Caco-2 (cell line): ENCODE data around the gene AFAP1L2. TPM values are rescaled to one million over a fixed set of nuclear protein-coding genes. Genes with fewer than 3 reads are reported as not detected.

Source experiments
- BruUV-seq: library from RNA; stranded (reverse); fragments of 400-500 nt; replicated peaks from 2 replicates; lab custom pipeline; 2021; lab: Mats Ljungman, UMichigan
- CTCF ChIA-PET: fragments of 300-600 bp; sonication (Branson Sonifier 250); formaldehyde crosslinking; loops from one replicate; lab custom pipeline; 2022; ENCODE audit warnings: antibody characterized with exemption; lab: Charles Lee
- POLR2A ChIA-PET: fragments of 300-600 bp; sonication (Branson Sonifier 250); formaldehyde crosslinking; loops from one replicate; lab custom pipeline; 2022; ENCODE audit warnings: antibody characterized with exemption; lab: Charles Lee
- DNase-seq, 2 experiments: peaks; one replicate each; pipeline versions ENCODE4 v3.0.0 to v3.0.0-alpha.2; 2020 to 2022
- H3K27me3 ChIP-seq: replicated peaks from 2 replicates; pipeline ENCODE4 v1.6.0; 2011; ENCODE audit warnings: low read length; ENCODE audit not compliant: control insufficient read depth, insufficient read depth
- H3K36me3 ChIP-seq: 2 replicates; pipeline ENCODE4 v1.5.1; 2011; ENCODE audit warnings: low read length; ENCODE audit not compliant: control insufficient read depth, insufficient read depth
- H3K4me1 ChIP-seq: fragments of 250-450 bp; sonication (Bioruptor Pico); 2 replicates; pipeline ENCODE4 v1.5.1; 2020; ENCODE audit warnings: mild to moderate bottlenecking
- H3K4me3 ChIP-seq: 2 replicates; pipeline ENCODE4 v1.5.1; 2011; ENCODE audit warnings: low read depth, mild to moderate bottlenecking, control low read depth, low read length
- H3K9me3 ChIP-seq: fragments of 250-450 bp; sonication (Bioruptor Pico); 2 replicates; pipeline ENCODE4 v1.5.1; 2020; ENCODE audit warnings: mild to moderate bottlenecking, moderate library complexity
- H3K27ac Mint-ChIP-seq: one replicate; pipeline ENCODE4 v1.8.0; 2022; ENCODE audit warnings: mixed read lengths; ENCODE audit not compliant: unreplicated experiment
- H3K27me3 Mint-ChIP-seq: one replicate; pipeline ENCODE4 v1.8.0; 2022; ENCODE audit warnings: mixed read lengths; ENCODE audit not compliant: insufficient read depth, unreplicated experiment
- H3K36me3 Mint-ChIP-seq: one replicate; pipeline ENCODE4 v1.8.0; 2022; ENCODE audit warnings: mild to moderate bottlenecking, mixed read lengths; ENCODE audit not compliant: insufficient read depth, unreplicated experiment
- H3K4me1 Mint-ChIP-seq: one replicate; pipeline ENCODE4 v1.8.0; 2022; ENCODE audit warnings: low read depth, mixed read lengths; ENCODE audit not compliant: unreplicated experiment
- H3K4me3 Mint-ChIP-seq: one replicate; pipeline ENCODE4 v1.8.0; 2022; ENCODE audit warnings: mild to moderate bottlenecking, moderate library complexity, mixed read lengths; ENCODE audit not compliant: unreplicated experiment
- H3K9me3 Mint-ChIP-seq: one replicate; pipeline ENCODE4 v1.8.0; 2022; ENCODE audit warnings: mixed read lengths; ENCODE audit not compliant: unreplicated experiment
- CTCF ChIP-seq, 2 experiments: fragments of 200-600 bp in 1 of 2; IDR thresholded peaks; 1 replicate in 1 of 2; 2 replicates in 1 of 2; pipeline versions ENCODE4 v1.5.1 to v1.8.0; 2011 to 2022; ENCODE audit warnings: antibody characterized with exemption in 1 of 2, control low read depth in 1 of 2, inconsistent platforms in 1 of 2, low read depth in 1 of 2, low read length in 1 of 2, mild to moderate bottlenecking in 1 of 2, moderate library complexity in 1 of 2; ENCODE audit not compliant: insufficient read depth in 1 of 2, severe bottlenecking in 1 of 2, unreplicated experiment in 1 of 2
- intact Hi-C: fragments of 100-400 bp; cut with micrococcal nuclease; formaldehyde crosslinking; loops from one replicate; pipeline ENCODE4 v1.10.0; 2022; ENCODE audit not compliant: unreplicated experiment
- total RNA-seq: library from RNA; stranded (reverse); gene quantifications from 2 replicates; pipeline ENCODE4 v1.2.3, GENCODE V29; 2022

Gene AFAP1L2
- total RNA-seq, 1 experiment from 2014 or later, result 2.3 TPM

- CTCF ChIA-PET, result no interaction called here
- intact Hi-C loops, result no loop called here
- H3K27me3 ChIP-seq, result no peaks in the 10 kb centered on the region
- no peak for TF ChIP-seq CTCF (IDR thresholded peaks at IDR 0.05; ENCODE audit: insufficient read depth in 1 of 2, low read depth in 1 of 2, low read length in 1 of 2, severe bottlenecking in 1 of 2, unreplicated experiment in 1 of 2)
- POLR2A ChIA-PET, result no interaction called here
- peaks cover 38% of the 10 kb centered on the region for H3K4me1 Mint-ChIP-seq
- H3K36me3 ChIP-seq, result no peaks in the 10 kb centered on the region
- H3K4me3 ChIP-seq, result no peak overlapping the region
- BruUV-seq, result no TSS peak
- H3K9me3 Mint-ChIP-seq, result peaks cover 13% of the 10 kb centered on the region
- DNase-seq, result peak in 1 of 2 experiments; percentile 18
- H3K4me1 ChIP-seq, result peaks cover 45% of the 10 kb centered on the region
- H3K36me3 Mint-ChIP-seq, result no peaks in the 10 kb centered on the region
- H3K27me3 Mint-ChIP-seq, result no peaks in the 10 kb centered on the region
- no peak overlapping the region for H3K4me3 Mint-ChIP-seq
- peaks cover 4% of the 10 kb centered on the region; the same call in 1 of the 2 replicates for H3K9me3 ChIP-seq
- no peak overlapping the region for H3K27ac Mint-ChIP-seq
Measured at GRCh38 chr10:114362826-114363355, 41.4 kb downstream of the AFAP1L2 start.

GRCh38 chr10:114359953-114360345 is 44.4 kb downstream of the AFAP1L2 start:
- ChIA-PET POLR2A (no interaction called here), CTCF (no interaction called here)
- Histone ChIP-seq H3K9me3 (peaks cover 4% of the 10 kb centered on the region; the same call in 1 of the 2 replicates), H3K4me1 (peaks cover 28% of the 10 kb centered on the region), H3K27me3 (no peaks in the 10 kb centered on the region), H3K36me3 (no peaks in the 10 kb centered on the region), H3K4me3 (no peak overlapping the region)
- no peak for TF ChIP-seq CTCF (IDR thresholded peaks at IDR 0.05; ENCODE audit: insufficient read depth in 1 of 2, low read depth in 1 of 2, low read length in 1 of 2, severe bottlenecking in 1 of 2, unreplicated experiment in 1 of 2)
- intact Hi-C loops, result no loop called here
- Mint-ChIP-seq H3K4me1 (peaks cover 14% of the 10 kb centered on the region), H3K27me3 (no peaks in the 10 kb centered on the region), H3K27ac (no peak overlapping the region), H3K4me3 (no peak overlapping the region), H3K36me3 (no peaks in the 10 kb centered on the region), H3K9me3 (no peaks in the 10 kb centered on the region)
- BruUV-seq, result no TSS peak
- no peak for DNase-seq

GRCh38 chr10:114359041-114359952 is 45.0 kb downstream of the AFAP1L2 start:
- POLR2A ChIA-PET, result no interaction called here
- intact Hi-C loops, result no loop called here
- no peak for DNase-seq
- BruUV-seq, result no TSS peak
- no peaks in the 10 kb centered on the region for H3K27me3 ChIP-seq
- H3K4me1 ChIP-seq, result peaks cover 28% of the 10 kb centered on the region
- peaks cover 3% of the 10 kb centered on the region; the same call in 1 of the 2 replicates for H3K9me3 ChIP-seq
- peaks cover 14% of the 10 kb centered on the region for H3K4me1 Mint-ChIP-seq
- no peak overlapping the region for H3K4me3 Mint-ChIP-seq
- no peaks in the 10 kb centered on the region for H3K36me3 ChIP-seq
- no peaks in the 10 kb centered on the region for H3K36me3 Mint-ChIP-seq
- TF ChIP-seq CTCF (IDR thresholded peaks at IDR 0.05; ENCODE audit: insufficient read depth in 1 of 2, low read depth in 1 of 2, low read length in 1 of 2, severe bottlenecking in 1 of 2, unreplicated experiment in 1 of 2), result no peak
- no peaks in the 10 kb centered on the region for H3K27me3 Mint-ChIP-seq
- CTCF ChIA-PET, result no interaction called here
- no peak overlapping the region for H3K27ac Mint-ChIP-seq
- no peaks in the 10 kb centered on the region for H3K9me3 Mint-ChIP-seq
- no peak overlapping the region for H3K4me3 ChIP-seq
